Right atrium auricular region (tissue), 2 donors: ENCODE data around the gene CXADR. TPM values are rescaled to one million over a fixed set of nuclear protein-coding genes. Genes with fewer than 3 reads are reported as not detected.

Source experiments
- DNase-seq: peaks from one replicate; pipeline ENCODE4 v3.0.0-alpha.2; 2019; ENCODE audit warnings: low spot score
- H3K27ac ChIP-seq, 2 donors: fragments of 200-600 bp; sonication (generic); 1 replicate in 1 of 2; 2 replicates in 1 of 2; pipeline ENCODE4 v1.5.1; 2016 to 2019
- H3K27me3 ChIP-seq, 2 donors: fragments of 200-600 bp; sonication (generic); one replicate each; pipeline versions ENCODE4 v1.5.1 to v1.6.0; 2017 to 2019
- H3K36me3 ChIP-seq: fragments of 200-600 bp; sonication (generic); one replicate; pipeline ENCODE4 v1.5.1; 2016
- H3K4me1 ChIP-seq, 2 donors: fragments of 200-600 bp; sonication (generic); one replicate each; pipeline versions ENCODE4 v1.5.1 to v1.6.0; 2017 to 2019
- H3K4me3 ChIP-seq, 2 donors: fragments of 200-600 bp; sonication (generic); 1 replicate in 1 of 2; 2 replicates in 1 of 2; pipeline ENCODE4 v1.5.1; 2017 to 2019; ENCODE audit warnings: mild to moderate bottlenecking in 1 of 2, moderate library complexity in 1 of 2
- H3K9me3 ChIP-seq, 2 donors: fragments of 200-600 bp; sonication (generic); one replicate each; pipeline ENCODE4 v1.5.1; 2019
- total RNA-seq, 2 donors: library from RNA; depleted of rRNA; stranded (reverse); fragments of >200 nt; gene quantifications; one replicate each; pipeline ENCODE4 v1.1.0, GENCODE V29; 2016
- TF ChIP-seq, protein P1 (sequence below), 2 donors: fragments of 200-600 bp; sonication (generic); IDR thresholded peaks; one replicate each; pipeline ENCODE4 v1.5.1; 2019; ENCODE audit warnings: antibody characterized with exemption in 2 of 2

The CXADR gene
- total RNA-seq, 2 donors from 2014 or later = 25.8 to 28.8 TPM

- TF ChIP-seq, protein P1, sequence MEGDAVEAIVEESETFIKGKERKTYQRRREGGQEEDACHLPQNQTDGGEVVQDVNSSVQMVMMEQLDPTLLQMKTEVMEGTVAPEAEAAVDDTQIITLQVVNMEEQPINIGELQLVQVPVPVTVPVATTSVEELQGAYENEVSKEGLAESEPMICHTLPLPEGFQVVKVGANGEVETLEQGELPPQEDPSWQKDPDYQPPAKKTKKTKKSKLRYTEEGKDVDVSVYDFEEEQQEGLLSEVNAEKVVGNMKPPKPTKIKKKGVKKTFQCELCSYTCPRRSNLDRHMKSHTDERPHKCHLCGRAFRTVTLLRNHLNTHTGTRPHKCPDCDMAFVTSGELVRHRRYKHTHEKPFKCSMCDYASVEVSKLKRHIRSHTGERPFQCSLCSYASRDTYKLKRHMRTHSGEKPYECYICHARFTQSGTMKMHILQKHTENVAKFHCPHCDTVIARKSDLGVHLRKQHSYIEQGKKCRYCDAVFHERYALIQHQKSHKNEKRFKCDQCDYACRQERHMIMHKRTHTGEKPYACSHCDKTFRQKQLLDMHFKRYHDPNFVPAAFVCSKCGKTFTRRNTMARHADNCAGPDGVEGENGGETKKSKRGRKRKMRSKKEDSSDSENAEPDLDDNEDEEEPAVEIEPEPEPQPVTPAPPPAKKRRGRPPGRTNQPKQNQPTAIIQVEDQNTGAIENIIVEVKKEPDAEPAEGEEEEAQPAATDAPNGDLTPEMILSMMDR (IDR thresholded peaks at IDR 0.05) = no peak
- Histone ChIP-seq H3K27me3 (no peaks in the 10 kb centered on the region), H3K4me1 (no peaks in the 10 kb centered on the region), H3K4me3 (no peak overlapping the region), H3K9me3 (no peaks in the 10 kb centered on the region), H3K27ac (no peak overlapping the region), H3K36me3 (no peaks in the 10 kb centered on the region)
- no peak for DNase-seq
These were observed 66.0 kb downstream of the CXADR start for GRCh38 chr21:17578876-17579275.

- Histone ChIP-seq H3K27ac (no peak overlapping the region), H3K4me3 (no peak overlapping the region)
These were observed 67.5 kb downstream of the CXADR start for GRCh38 chr21:17580319-17580718.

DNA sequence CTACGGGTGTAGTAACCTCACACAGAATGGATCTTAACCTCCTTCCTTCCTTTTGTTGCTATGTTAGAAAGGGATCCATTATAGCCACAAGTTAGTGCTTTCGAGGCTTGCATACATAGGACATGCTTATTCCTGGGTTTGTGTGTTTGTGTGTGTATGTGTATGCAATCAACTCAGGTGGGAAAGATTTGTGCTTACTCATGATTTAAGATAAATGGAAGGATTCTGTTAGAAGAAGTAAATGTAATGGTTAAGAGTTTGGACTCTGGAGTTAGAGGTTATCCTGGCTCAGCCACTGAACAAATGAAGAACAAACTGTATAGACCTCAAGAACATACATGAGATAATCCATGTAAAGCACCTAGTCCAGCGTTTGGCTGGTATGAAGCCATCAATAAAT is 71.1 kb downstream of the CXADR start:
- Histone ChIP-seq H3K36me3 (no peaks in the 10 kb centered on the region), H3K9me3 (no peaks in the 10 kb centered on the region), H3K27me3 (no peaks in the 10 kb centered on the region), H3K27ac (no peak overlapping the region), H3K4me3 (no peak overlapping the region), H3K4me1 (no peaks in the 10 kb centered on the region)
- no peak for DNase-seq
- TF ChIP-seq, protein P1 (IDR thresholded peaks at IDR 0.05) = no peak

More at GRCh38 chr21:17580319-17580718, 67.5 kb downstream of the CXADR start:
- Histone ChIP-seq H3K9me3 (no peaks in the 10 kb centered on the region), H3K36me3 (no peaks in the 10 kb centered on the region), H3K4me1 (no peaks in the 10 kb centered on the region), H3K27me3 (no peaks in the 10 kb centered on the region)
- no peak for DNase-seq
- TF ChIP-seq, protein P1 (IDR thresholded peaks at IDR 0.05) = no peak

DNA sequence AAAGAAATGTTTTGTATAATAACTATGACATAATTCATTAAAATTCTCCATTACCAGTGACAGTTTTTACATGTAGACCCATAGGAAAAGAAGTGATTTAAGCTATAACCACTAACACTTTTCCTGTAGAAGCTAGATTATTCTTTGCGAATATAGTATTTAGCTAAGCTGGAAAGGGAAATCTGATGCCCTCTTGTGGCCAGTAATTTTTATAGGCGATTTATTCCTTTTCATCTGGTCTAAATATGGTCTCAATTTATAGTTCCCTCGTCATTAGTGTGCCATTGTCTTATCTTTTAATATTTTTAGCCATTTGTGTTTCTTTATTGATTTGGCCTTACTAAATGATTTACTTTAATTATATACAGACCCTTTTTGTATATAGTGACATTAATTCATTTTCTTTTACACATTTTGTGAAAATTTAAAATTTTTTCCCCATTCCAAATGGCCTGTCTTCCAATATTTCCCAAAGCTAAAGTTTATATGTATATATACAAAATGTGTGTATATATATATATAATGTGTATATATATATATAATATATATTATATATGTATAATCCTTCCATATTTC is 73.1 kb downstream of the CXADR start:
- no peaks in the 10 kb centered on the region for H3K4me1 ChIP-seq
- H3K27ac ChIP-seq = no peak overlapping the region
- TF ChIP-seq, protein P1 (IDR thresholded peaks at IDR 0.05) = peak; percentile 50 to 76
- no peaks in the 10 kb centered on the region for H3K9me3 ChIP-seq
- H3K27me3 ChIP-seq = no peaks in the 10 kb centered on the region
- no peak overlapping the region for H3K4me3 ChIP-seq
- no peaks in the 10 kb centered on the region for H3K36me3 ChIP-seq
- no peak for DNase-seq

DNA sequence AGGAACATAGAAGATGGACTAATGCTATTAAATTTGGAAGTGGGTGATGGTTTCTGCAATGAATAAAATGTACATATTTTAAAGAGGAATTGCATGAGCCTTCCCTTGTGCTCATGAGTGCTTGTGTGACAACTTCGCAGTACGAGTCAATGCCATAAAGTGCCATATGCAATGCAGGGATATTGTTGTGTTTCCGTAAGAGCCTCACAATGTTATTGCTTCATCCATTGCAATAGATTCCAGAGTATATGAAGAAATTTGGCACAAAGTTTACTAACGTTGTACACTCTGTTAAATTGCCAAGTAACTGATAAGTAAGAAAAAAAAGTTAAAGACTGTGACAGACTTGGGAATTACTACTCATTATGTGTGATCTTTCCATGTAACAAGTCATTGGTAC is 77.6 kb downstream of the CXADR start:
- DNase-seq = no peak
- Histone ChIP-seq H3K4me3 (no peak overlapping the region), H3K4me1 (no peaks in the 10 kb centered on the region), H3K27me3 (no peaks in the 10 kb centered on the region), H3K36me3 (peaks cover 16% of the 10 kb centered on the region), H3K27ac (no peak overlapping the region), H3K9me3 (no peaks in the 10 kb centered on the region)
- TF ChIP-seq, protein P1 (IDR thresholded peaks at IDR 0.05) = no peak

GRCh38 chr21:17597680-17598079 is 84.8 kb downstream of the CXADR start:
- H3K27ac ChIP-seq = no peak overlapping the region
- peaks cover 25% of the 10 kb centered on the region for H3K36me3 ChIP-seq
- no peaks in the 10 kb centered on the region for H3K9me3 ChIP-seq
- H3K4me3 ChIP-seq = no peak overlapping the region
- H3K4me1 ChIP-seq = no peaks in the 10 kb centered on the region
- no peak for DNase-seq
- H3K27me3 ChIP-seq = no peaks in the 10 kb centered on the region
- TF ChIP-seq, protein P1 (IDR thresholded peaks at IDR 0.05) = no peak
